RCC 7860 (cell line): ENCODE results near the gene DDAH1.

ENCODE experiments used
- DNase-seq: peaks from one replicate; pipeline ENCODE4 v3.0.0-alpha.2; 2015; ENCODE audit warnings: low spot score
- FAIRE-seq: peaks from 2 replicates; lab custom pipeline; 2012; peaks lifted over from hg19 to GRCh38; lab: Jason Lieb, UNC

The DDAH1 gene

DNA sequence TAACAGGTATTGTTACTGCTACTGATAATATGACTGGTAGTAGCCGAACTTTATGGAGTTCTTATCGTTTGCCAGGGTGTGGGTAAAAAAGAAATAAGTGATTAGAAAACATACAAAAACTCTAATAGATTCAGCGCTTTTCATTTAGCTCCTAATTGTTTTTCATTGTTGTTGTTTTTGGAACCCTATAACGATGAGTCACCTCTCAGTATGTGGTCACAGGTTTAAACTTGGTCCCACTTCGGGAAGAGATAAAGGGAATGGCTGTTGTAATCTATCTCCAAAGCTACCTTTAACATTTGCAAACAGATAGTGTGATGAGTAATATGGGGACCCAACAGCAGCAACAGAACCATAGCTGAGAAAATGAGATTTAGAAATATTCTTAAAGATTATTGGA is 125.9 kb downstream of the DDAH1 start:
- DNase-seq (no peak), FAIRE-seq (no peak)

DNA sequence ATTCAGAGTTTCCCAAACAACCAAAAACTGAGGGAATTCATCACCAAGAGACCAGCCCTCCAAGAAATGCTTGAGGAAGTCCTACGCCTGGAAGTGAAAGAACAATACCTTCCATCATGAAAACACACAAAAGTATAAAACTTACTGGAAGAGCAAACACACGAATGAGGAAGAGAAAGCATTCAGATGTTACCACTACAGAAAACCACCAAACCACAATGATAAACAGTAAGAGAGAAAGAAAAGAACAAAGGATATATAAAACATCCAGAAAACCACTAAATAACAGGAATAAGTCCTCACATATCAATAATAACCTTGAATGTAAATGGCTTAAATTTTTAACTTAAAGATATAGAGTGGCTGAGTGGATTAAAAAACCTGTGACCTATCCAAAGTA is 130.0 kb downstream of the DDAH1 start:
- DNase-seq (no peak), FAIRE-seq (peak; percentile 72)

DNA sequence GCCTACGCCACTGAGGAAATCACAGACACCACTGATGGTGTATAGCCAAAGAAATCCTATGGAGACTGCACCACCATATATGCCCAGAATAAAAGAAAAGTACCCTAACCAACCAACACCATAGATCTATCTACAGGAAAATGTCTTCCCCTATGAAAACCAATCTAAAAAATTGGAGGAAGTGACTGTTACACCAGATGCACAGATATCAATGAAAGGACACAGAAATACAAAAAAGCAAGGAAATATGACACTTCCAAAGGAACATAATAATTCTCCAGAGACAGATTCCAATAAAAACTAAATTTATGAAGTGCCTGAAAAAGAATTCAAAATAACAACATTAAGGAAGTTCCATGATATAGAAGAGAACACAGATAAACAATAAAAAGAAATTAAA is 131.8 kb downstream of the DDAH1 start:
- DNase-seq = no peak
- no peak for FAIRE-seq

- FAIRE-seq (no peak), DNase-seq (no peak)
Observed at GRCh38 chr1:85332575-85332974, 132.4 kb downstream of the DDAH1 start.

GRCh38 chr1:85330711-85331290 is 134.2 kb downstream of the DDAH1 start:
- FAIRE-seq (peak; percentile 81), DNase-seq (peak; percentile 87)

- FAIRE-seq = no peak
- peak; percentile 85 for DNase-seq
Observed at GRCh38 chr1:85330214-85330631, 134.7 kb downstream of the DDAH1 start.

- peak; percentile 93 for FAIRE-seq
- peak; percentile 100 for DNase-seq
Observed at GRCh38 chr1:85328713-85329397, 136.1 kb downstream of the DDAH1 start.

DNA sequence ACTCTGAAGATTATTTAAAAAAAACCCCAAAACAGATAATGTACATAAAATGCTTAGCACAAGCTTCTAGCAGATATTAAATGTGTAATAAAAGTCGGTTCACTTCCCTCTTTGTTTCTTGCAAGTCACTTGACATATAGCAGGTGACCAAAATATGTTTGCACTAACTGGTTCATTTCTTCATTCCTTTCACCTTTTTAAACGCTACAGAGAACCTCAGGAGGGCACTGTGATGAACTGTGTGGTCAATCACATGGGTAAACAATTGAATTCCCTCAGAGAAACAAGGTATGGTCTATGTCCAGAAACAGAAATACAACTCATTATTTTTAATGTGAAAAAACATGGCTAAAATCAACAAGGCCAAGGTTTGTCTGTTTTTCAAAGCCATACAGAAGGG is 137.2 kb downstream of the DDAH1 start:
- no peak for DNase-seq
- FAIRE-seq = no peak

- FAIRE-seq (no peak), DNase-seq (no peak)
Observed at GRCh38 chr1:85326851-85327250, 138.1 kb downstream of the DDAH1 start.

DNA sequence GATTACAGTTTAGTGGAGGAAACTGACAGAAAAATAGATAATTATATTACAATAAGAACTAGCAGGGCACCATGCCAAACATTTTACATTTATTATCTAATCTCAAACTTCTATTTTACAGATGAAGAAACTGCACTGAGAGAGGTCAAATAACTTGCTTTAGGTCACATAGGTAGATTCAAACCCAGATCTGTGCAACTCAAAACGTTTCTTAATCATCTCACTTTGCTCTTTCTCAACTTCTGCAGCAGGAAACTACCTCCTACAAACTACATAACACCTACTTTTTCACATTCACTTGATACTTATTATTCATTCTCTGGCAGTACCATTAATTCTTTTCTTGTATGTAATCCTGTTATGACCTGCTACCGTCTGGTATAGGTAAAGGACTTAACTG is 138.6 kb downstream of the DDAH1 start:
- FAIRE-seq (no peak), DNase-seq (no peak)

DNA sequence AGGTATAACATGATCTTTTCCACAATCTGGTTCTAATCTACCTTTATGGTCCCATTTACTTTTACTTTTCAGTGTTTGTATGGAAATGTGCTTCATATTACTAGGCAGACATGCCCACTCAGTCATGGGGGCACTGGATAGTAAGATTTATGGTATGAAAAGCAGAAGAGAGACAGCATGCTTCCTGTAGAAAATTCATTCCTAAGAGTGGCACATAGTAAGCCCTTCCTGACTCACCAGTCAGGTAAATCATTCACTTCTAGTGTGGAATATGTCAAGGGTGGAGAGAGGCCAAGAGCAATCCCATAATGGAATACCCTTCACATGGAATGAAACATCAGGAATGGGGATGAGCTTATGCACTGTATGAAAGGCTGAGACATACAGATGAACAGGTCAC is 139.0 kb downstream of the DDAH1 start:
- FAIRE-seq (peak; percentile 98), DNase-seq (peak; percentile 98)

DNA sequence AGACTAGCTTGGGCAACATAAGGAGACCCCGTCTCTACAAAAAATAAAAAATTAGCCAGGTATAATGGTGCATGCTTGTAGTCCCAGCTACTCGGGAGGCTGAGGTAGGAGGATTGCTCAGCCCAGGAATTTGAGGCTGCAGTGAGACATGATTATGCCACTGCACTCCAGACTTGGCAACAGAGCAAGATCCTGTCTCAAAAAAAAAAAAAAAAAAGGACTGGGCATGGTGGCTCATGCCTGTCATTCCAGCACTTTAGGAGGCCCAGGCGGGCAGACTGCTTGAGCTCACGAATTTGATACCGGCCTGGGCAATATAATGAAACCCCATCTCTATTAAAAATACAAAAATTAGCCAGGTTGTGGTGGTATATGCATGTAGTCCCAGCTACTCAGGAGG is 141.2 kb downstream of the DDAH1 start:
- FAIRE-seq = no peak
- DNase-seq = no peak

- DNase-seq (peak; percentile 50), FAIRE-seq (peak; percentile 20)
Observed at GRCh38 chr1:85322655-85323054, 142.3 kb downstream of the DDAH1 start.

DNA sequence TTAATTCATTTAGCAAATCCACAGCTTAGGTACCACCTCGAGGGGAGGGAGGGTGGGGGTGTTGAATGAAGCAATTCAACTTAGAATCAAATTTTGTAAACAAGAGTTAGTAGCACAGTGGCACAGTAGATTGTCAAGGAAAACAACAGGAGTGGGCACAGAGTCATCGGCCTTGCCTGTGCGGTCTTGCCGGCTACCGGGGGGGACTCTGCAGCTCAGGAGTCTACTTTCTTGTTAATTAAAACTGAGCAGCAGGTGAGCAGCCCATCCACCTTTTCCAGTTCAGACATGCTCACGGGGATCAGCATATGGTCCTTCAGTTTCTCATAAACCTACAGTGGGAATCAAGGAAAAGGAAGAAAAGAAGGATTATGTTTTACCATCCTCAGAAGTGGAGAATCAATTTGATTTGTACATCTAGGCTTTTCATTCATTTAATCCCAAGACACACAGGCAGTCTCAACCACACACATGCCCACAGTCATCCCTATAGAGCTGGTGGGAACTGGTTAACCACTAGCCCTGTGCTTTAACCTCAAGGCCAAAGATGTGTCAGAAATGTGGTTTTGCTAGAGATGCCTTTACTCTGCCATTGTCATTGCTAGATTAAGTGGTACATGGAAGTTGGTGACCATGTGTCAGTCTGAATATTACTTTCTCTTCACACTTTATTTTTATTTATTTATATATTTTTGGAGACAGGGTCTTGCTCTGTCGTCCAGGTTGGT is 143.6 kb downstream of the DDAH1 start:
- peak; percentile 99 for FAIRE-seq
- peak; percentile 93 for DNase-seq

GRCh38 chr1:85320371-85321131 is 144.4 kb downstream of the DDAH1 start:
- DNase-seq = peak; percentile 71
- peak; percentile 66 for FAIRE-seq

DNA sequence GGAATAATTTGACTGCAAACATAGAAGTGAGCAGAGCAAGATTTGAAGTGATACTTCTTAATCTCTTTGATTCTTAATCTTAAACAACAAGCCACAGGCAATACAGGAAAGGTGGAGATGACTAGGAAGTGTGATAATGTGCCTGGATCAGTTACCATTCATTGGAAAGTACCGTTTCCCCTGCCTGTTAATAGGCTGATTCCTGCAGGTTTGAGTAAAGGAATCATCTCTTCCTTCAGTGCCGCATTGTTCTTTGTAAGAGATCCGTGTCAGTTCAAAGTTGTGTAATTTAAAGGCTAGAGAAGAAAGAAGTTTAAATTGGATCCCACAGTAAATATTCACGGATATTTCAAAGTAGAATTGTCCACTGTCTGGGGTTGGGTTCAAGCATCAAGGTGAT is 145.0 kb downstream of the DDAH1 start:
- no peak for DNase-seq
- no peak for FAIRE-seq

DNA sequence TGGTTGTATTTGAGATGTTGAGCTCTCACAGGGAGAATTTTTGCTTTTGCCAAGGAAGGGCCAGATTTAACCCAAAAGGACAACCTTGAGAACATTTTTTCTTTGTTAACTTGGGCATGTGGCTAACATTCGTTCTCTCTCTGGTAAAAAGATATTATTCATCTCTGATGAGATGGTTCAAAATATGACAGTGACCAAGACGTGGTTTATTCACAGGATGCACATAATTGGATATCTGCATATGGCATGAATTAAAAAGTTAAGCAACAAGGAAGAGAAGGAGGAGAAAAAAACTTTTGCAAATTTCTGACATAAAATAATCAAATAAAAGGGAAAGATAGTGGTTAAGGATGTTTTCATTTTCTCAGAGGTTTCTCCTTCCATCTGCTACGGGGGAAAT is 145.5 kb downstream of the DDAH1 start:
- FAIRE-seq (no peak), DNase-seq (no peak)

DNA sequence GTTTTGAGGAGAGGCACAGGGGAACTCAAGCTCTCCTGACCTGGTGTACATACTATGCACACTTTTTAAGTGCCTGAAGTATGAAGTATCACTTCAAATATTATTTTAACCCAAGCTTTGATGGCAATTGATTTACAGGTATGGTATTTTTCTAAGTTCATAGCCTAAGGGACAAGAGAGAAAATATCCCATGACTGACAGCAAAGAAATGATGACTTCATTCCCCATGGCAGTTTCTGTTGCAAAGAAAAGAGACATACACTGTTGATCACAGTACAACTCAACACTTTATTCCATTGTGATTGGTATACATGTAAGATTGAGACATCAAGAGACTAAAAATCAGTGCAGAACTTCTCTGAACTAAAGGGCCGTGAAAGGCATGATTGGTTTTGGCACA is 146.7 kb downstream of the DDAH1 start:
- DNase-seq (no peak), FAIRE-seq (no peak)

DNA sequence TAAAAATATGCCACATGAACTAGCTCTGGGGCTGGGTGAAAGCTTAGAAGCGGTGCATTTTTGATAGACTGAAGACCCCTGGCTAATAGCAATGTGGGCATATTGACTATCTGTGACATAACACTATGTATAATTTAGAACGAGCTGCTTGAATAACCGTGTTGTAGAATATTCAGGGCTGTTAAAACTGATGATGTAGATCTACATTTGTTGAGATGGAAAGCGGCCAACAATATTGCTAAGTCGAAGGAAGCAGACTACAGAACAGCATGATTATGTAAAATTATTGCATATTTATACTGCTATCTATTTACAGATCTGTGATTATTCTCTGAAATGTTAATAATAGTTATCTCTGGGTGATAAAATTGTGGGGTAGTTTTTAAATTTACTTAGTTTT is 147.4 kb downstream of the DDAH1 start:
- FAIRE-seq = no peak

DNA sequence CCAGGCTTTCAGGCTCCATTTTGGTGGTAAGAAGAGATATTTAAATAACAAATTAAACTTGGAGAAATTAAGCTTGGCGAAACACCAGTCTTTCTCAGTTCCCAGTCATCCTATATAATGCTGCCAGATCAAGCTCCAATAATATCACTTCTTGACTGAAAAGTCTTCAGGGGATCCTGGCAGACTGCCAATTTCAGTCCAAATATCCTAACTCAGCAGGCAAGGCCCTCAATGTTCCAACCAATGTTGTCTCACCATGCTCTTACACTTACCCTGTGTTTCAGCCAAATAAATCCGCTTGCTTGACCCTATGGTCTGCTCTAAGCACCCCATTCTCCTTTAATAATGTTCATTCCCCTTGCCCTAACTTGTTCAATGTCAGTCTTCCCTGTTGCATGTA is 148.6 kb downstream of the DDAH1 start:
- no peak for FAIRE-seq
- no peak for DNase-seq

More for the DNA sequence above, 147.4 kb downstream of the DDAH1 start:
- DNase-seq = no peak

DNA sequence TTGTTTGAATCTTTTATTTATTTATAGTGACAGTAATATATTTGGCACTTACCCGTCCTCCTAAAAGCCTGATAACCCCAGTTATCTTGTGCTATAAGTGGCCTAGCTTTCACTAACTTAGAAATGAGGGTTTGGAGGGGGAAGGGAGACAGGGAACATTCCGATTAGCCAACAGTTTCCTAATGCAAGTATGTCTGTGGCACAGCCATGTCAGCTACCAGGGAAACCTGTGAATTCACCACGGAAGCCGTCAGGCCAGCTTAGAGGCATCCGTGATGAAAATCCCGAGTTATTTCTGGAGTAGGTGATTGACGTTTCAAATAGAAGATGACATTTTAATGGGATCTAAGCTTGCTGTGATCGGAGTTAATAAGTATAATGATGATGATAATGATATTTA is 149.2 kb downstream of the DDAH1 start:
- no peak for FAIRE-seq
- no peak for DNase-seq
